HG02943 (cell line): ENCODE data around the gene GAREM1.
"Not testable (repeated sequence)": the region's sequence is repeated elsewhere in the genome, so short reads cannot be mapped to it uniquely, and the experiment has no call there.

Experiments
- ATAC-seq: cut with Tn5 transposase; IDR thresholded peaks from one replicate; pipeline ENCODE4 v1.9.1; 2021; ENCODE audit warnings: mild to moderate bottlenecking, low read depth, moderate library complexity; ENCODE audit not compliant: unreplicated experiment

The GAREM1 gene

DNA sequence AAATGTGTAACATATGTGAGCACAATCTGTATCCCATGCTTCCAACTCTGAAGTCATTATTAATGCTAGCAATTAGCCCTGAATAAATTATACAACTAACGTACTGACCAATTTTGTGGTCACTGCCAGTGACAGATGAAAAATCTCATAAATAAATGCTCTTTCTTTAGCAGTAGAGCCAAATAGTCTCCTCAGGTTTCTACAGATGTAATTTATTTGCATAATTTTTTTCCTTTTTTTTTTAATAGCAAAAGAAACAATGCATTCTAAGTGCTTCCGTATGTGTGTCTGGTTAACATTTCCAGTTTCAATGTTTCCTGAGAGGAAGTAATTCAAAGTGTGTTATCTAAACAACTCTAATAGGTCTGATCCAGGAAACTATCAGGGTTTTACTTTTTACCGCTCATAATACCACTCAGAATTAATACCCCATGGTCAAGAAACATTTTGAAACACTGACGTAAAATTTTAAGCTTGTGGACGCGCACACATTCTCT, 172.5 kb downstream of the GAREM1 start:
- no peak for ATAC-seq

- no peak for ATAC-seq
These were observed 173.0 kb downstream of the GAREM1 start for GRCh38 chr18:32297579-32298170.

GRCh38 chr18:32296851-32297250, 173.8 kb downstream of the GAREM1 start:
- no peak for ATAC-seq

DNA sequence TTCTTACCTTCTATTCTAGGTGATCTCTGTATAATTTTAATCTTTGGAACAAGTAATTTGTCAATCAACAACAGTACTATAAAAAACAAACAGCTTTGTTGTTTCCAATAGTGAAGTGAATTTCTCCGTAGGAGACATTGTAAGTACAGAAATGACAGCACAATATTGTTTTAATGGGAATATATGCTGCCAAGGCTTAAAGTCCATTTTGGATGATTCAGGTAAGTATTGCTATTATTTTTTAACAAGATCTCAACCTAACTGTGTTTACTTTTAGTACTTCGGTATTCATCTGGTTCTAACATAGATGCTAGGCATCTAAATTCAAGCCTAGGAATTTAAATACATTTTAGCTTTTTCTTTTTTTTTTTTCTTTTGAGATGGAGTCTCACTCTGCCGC, 175.1 kb downstream of the GAREM1 start:
- ATAC-seq, result no peak

DNA sequence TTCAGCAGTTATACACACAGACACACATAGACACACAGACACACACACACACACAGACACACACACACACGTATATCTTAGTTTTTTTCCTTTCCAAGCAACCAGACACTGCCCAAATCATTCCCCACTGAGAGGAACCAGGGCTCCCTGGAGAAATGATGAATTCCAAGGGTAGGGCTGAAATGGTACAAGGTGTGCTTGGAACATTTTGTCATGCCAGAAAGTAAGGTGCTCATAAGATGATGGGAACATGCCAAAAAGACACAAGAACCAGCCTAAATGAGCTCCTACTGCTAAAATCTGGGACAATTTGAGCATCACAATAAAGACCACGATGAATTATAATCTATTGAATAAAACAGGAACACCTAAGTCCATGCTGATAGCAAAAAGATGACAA, 177.6 kb downstream of the GAREM1 start:
- no peak for ATAC-seq

GRCh38 chr18:32291623-32292022, 179.1 kb downstream of the GAREM1 start:
- not testable (repeated sequence) for ATAC-seq

DNA sequence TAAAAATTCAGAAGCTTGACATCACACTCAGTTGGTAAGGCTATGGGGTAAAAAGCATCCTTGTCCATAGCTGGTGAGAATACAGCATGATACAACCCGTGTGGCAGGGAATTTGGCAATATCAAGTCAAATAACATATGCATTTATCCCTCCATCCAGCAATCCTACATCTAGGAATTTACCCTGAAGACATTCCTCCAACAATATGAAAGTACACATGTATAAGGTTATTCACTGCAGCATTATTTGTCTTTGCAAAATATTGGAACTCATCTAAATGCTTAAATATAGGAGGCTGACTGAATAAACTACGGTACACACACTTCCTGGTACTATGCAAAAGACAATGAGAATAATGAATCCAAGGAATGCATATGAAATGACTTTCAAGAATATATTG, 179.9 kb downstream of the GAREM1 start:
- ATAC-seq, result no peak

DNA sequence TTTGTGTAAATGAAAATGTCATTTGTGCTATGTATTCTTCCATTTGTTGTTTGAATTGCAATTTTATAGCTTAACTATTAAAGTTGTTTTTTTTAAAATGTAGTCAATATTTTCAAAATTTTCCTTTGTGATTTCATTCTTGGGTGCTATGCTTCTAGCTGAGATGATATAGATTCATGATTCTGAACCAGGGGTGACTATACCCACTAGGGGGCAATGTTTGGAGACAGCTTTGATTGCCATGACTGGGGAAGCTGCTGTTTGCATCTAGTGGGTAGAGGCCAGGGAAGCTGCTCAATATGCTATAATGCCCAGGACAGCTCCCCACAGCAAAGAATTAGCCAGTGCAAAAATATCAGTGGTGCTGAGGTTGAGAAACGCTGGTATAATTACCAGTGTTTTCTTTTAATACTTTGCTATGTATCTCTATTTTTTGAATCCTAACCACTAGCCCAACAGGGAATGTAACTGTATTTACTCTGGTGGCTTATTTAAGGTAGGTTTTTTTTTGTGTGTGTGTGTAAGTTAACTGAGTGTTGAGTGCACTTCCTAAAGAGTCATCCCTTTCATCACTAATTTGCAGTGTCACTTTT, 181.1 kb downstream of the GAREM1 start:
- ATAC-seq, result no peak

GRCh38 chr18:32287873-32288272, 182.8 kb downstream of the GAREM1 start:
- no peak for ATAC-seq

- ATAC-seq, result no peak
These were observed 183.4 kb downstream of the GAREM1 start for GRCh38 chr18:32287249-32287648.

DNA sequence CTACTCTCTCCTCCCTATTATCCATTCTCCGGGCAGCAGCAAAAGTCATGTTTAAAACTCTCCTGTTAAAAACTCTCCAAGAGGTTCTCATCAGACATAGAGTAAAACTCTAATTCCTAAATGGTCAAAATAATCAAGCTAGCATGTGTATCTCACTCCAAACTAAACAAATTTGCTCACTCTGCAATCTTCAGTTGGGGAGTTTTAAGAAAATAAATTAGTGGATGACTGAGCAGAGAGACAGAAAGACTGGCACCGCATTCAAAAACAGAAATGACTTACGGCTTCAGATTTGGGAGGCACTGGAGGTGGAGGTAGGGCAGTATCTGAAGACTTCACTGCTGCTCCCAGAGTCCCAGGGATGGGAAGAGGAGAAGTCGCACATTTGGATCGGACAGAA, 183.9 kb downstream of the GAREM1 start:
- no peak for ATAC-seq

DNA sequence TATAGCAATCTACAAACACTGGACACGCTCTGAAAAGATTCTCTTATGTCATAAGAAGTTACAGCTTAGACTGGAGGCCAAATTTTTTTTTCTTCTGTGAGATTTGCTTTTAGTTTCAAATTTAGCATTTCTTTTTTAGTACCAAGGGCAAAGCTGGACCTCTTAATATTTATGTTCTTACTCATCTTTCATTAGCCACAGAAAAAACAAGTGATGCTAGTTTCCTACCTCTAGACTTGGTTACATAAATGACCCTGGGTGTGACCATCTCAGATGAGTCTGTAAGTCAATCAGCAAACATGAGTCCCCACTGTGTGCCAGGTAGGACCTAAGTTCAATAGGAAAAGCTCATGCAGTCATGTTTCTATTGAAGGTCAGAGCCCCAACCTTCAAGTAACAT, 186.4 kb downstream of the GAREM1 start:
- no peak for ATAC-seq

DNA sequence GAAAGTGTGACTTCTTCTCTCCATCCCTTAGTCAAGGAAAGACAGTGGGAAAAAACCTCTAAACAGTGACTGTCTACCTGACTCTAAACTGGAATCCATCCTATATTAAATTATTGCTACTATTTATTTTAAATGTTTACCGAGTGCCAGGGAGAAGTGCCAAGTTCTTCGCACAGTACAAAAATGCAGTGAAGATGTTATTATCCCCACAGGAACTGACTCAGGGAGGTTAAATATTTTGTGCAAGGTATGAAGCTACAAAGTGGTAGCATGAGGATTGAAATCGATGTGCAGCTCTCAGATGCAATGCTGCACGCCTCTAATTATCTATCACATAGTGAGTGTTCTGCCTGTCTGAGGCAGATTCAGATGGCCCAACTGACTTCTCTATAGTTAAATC, 189.8 kb downstream of the GAREM1 start:
- no peak for ATAC-seq

- no peak for ATAC-seq
These were observed 190.4 kb downstream of the GAREM1 start for GRCh38 chr18:32280188-32280783.

DNA sequence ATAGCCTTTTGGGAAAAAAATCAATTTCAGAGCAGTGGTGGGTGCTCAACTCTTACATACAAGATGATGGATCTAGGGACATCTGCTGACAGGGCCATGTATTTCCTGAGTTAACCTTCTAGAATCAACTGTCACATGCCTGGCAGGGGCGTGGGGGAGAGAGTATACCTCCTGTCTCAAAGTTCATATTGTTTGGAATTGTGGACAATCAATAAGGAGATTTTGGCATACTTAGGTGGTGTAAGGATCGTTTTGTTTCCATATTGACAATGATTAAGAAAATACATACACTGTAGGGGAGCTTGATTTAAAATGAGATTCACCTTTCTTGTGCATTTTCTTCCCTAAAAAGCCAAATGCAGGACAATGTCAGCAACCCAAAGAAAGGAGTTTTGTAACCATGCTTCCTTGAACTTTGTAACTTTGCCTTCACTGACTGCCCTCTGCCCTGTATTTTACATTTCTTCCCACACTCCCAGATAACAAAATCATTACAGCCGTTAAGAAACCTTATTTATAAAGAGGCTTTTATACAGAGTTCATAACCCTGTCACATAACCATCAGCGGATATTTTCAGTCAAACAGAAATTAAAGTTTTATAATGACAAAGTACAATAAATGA, 192.4 kb downstream of the GAREM1 start:
- no peak for ATAC-seq

- ATAC-seq, result no peak
These were observed 193.1 kb downstream of the GAREM1 start for GRCh38 chr18:32277549-32277948.

- no peak for ATAC-seq
These were observed 193.8 kb downstream of the GAREM1 start for GRCh38 chr18:32276906-32277305.

GRCh38 chr18:32276256-32276655, 194.4 kb downstream of the GAREM1 start:
- ATAC-seq, result no peak

GRCh38 chr18:32275221-32275620, 195.5 kb downstream of the GAREM1 start:
- ATAC-seq, result no peak

DNA sequence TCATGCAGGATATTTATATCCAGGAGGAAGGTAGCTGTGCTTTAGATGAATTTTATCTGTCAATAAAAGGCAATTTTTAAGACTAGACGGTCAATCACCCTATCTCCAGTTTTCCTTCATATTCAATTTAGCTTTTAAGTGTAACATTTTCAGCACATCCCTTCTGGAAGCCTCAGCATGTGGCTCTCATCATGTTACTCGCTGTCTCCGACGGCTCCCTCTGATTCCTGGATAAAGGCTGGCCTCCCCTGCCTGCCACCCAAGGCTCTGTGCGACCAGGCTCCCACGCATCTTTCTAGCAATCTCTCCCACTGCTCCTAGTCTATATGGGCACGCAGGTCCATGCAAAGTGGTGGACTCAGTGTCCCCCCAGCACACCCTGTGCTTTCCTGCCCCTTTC, 196.4 kb downstream of the GAREM1 start:
- no peak for ATAC-seq

DNA sequence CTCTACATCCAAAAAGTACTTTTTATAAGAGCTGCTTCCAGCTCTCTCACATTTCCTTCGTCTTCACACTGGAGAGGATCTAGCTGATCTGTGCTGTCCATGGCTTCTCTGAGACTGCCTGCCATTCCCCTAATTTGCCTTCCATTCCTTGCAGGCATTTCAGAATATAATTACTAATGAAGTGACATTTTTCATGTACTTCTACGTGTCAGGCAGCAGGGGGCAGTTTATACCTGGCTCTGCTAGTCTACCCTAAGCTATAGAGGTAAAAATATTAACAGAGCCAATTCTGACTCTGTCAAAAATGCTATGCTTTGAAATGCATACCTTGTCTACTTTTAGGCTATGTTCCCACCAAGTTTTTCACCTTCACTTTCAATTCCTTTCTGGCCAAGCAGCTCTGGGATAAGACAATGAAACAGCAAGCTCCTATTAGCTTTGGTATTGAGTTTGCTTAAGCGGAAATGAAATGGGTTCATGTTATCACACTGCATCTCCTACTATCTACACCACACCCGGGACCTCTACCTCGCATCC, 198.9 kb downstream of the GAREM1 start:
- ATAC-seq, result no peak
